Head of caudate nucleus (tissue), 42 donors: ENCODE data around the gene TC2N.
"Not testable (repeated sequence)": the region's sequence is repeated elsewhere in the genome, so short reads cannot be mapped to it uniquely, and the experiment has no call there.

Experiments used
- DNase-seq, 42 donors: peaks; one replicate each; pipeline versions ENCODE4 v3.0.0 to v3.0.0-alpha.2; 2020 to 2021; ENCODE audit warnings: mixed read lengths in 7 of 42
- intact Hi-C: fragments of 100-400 bp; cut with DNase I; formaldehyde crosslinking; loops from one replicate; pipeline ENCODE4 v1.15.0; 2022

TC2N gene

GRCh38 chr14:91867316-91867988, at the start of gene TC2N:
Gene TC2N (minus strand): TSS chr14:91867536. CDS start chr14:91813769, 53,767 bp downstream.
- intact Hi-C loops: no loop called here
- DNase-seq: no peak

DNA sequence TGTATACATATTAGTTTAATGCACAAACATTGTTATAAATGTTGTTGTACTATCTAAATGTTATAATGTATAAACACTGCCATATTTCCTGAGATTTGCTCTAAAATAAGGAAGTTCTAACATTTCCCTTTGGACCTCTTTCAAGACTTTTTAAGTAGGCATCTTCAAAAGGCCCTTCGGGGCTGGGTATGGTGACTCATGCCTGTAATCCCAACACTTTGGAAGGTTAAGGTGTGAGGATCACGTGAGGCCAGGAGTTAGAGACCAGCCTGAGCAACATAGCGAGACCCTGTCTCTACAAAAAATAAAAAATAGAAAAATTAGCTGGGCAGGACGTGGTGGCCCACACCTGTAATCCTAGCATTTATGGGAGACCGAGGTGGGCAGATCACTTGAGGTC, 44.7 kb upstream of the TC2N start:
- no peak for DNase-seq
- intact Hi-C loops: loop anchor here (5.0 kb wide), 1 partner anchor 265 kb away; no protein-coding TSS in a partner anchor

- intact Hi-C loops: loop anchor here (5.0 kb wide), 1 partner anchor 264 kb away; no protein-coding TSS in a partner anchor
Measured at GRCh38 chr14:91911474-91912032, 44.2 kb upstream of the TC2N start.

DNA sequence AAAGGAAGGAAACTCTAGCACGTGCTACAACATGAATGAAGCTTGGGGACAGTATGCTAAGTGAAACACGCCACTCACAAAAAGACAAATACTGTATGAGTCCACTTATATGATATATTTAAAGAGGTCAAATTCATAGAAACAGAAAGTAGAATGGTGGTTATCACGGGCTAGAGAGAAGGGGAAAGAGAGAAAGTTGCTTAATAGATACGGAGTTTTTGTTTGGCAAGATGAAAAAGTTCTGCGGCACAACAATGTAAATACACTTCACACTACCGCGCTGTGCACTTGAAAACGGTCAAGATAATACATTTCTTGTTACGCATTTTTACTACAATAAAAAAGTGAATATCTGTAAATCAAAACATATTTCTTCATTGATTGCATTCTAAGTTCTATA, 42.9 kb upstream of the TC2N start:
- intact Hi-C loops: loop anchor here (5.0 kb wide), 1 partner anchor 263 kb away; no protein-coding TSS in a partner anchor
- DNase-seq: no peak

More at GRCh38 chr14:91911474-91912032, 44.2 kb upstream of the TC2N start:
- peak in 20 of 42 donors; percentile 23 to 67 (median 49) for DNase-seq

GRCh38 chr14:91906374-91906773, 39.0 kb upstream of the TC2N start:
- intact Hi-C loops: no loop called here
- DNase-seq: no peak

- intact Hi-C loops: no loop called here
- DNase-seq: no peak
Measured at GRCh38 chr14:91904956-91905645, 37.8 kb upstream of the TC2N start.

- no peak for DNase-seq
- intact Hi-C loops: no loop called here
Measured at GRCh38 chr14:91904483-91904882, 37.1 kb upstream of the TC2N start.

- intact Hi-C loops: no loop called here
- DNase-seq: no peak
Measured at GRCh38 chr14:91903070-91903469, 35.7 kb upstream of the TC2N start.

DNA sequence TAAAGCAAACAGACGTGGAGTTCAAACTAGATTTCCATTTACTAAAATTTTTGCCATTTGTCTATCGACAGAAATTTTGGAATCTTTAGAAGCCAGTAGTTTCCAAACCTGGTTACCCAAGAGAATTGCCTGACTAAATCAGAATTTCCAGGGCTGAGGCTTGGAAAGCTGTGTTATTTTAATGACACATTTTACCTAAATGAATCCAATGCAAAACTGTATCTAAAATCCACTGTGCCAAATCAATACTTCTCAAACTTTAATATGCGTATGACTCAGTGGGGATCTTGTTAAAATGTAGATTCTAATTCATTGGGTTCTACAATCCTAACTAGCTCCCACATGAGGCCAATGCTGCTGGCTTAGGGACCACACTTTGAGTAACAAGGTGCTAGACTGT, 35.0 kb upstream of the TC2N start:
- intact Hi-C loops: no loop called here
- no peak for DNase-seq

DNA sequence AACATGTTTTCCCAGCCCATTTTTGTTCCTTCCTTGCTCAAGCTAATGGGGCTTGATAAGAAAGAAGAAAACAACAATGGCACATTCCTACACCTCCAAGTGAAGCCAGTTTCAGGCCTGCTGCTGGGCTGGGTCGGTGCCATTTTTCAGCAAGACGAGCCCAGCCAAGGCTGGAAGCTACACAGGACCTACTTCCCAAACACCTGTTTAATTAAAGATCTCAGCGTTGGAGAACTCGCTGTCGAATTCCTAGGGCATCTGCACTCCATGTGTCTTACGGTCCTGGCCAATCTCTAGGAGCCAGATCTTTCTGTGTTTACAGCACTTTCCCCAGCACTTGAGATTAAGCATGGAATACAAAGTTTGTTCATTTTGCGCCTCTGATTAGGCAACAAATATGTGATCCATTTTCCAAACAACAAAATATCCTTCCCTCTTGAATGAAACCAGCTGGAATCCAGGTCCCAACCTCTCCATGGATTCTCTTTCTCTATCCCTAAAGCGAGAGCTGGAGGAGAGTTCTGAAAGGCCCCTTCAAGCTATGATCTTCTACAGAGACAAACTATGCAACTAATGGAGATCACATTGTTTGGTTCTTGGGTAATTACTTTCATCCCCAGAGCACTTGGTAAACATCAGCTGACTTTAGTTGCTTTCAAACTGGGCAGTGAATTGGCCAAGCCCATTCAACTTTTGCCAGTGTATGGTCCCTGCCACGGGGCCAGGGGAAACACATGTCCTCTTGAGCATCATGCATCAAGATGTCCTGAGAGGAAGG, 34.3 kb upstream of the TC2N start:
- DNase-seq: no peak
- intact Hi-C loops: no loop called here

- intact Hi-C loops: no loop called here
- no peak for DNase-seq
Measured at GRCh38 chr14:91899806-91900205, 32.5 kb upstream of the TC2N start.

DNA sequence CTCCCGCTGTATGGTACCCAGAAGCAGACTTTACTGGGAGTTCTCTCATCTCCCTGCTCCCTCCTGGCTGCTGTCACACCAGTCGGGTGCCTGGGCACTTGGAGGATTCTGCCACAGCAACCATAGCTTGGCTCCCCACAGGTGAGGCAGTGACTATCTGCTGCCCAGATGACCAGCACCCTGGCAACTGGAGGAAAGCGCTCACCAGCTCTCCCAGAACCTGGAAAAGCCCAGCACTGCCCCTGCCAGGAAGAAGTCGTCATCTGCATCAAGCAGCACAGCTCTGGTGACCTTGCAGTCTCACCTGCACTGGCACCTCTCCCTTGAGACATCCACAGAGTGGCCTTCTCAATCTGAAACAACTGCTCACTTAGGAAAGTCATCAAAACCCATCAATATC, 31.9 kb upstream of the TC2N start:
- intact Hi-C loops: no loop called here
- DNase-seq: peak in 3 of 42 donors; percentile 18 to 55 (median 29)

- DNase-seq: no peak
- intact Hi-C loops: no loop called here
Measured at GRCh38 chr14:91898372-91898771, 31.0 kb upstream of the TC2N start.

DNA sequence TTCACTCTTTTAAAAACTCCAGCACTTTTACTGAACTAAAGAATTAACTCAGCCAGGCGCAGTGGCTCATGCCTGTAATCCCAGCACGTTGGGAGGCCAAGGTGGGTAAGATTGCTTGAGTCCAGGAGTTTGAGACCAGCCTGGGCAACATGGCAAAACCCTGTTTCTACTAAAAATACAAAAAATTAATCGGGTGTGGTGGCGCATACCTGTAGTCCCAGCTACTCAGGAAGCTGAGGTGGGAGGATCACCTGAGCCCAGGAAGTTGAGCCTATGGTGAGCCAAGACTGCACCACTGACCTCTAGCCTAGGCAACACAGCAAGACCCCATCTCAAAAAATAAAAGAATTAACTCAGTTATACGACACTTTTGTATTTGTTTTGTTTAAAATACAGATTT, 30.4 kb upstream of the TC2N start:
- DNase-seq, intact Hi-C loops: not testable (repeated sequence)

DNA sequence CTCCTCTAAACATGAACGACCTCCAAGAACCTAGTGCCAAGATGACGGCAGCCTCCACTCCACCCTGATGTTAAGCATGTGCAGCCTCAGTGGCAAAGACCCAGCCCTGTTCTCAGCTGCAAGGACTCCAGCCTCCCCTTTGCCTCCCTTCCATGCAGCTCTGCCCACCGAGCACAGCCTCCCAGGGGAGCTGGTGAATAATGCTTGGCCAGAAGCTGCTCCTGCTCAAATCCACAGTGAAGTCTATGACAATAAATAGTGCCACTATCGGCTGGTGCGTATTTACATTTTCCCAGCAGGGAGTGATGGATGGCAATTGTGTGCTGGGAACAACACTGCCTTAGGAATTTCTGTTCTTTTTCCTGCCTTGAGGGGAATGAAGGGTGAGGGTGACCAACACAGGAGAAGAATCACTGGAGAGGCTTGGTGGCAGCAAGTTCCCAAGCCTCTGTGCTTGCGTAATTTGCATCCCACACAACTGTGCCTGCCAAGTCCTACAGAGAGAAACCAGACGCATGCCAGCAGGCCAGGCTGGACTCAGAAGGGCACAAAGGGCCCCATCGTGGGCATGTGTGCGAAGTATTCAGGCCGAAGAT, 29.9 kb upstream of the TC2N start:
- intact Hi-C loops: no loop called here
- DNase-seq: peak in 41 of 42 donors; percentile 26 to 88 (median 66)

GRCh38 chr14:91896419-91896818, 29.1 kb upstream of the TC2N start:
- intact Hi-C loops: no loop called here
- DNase-seq: no peak

DNA sequence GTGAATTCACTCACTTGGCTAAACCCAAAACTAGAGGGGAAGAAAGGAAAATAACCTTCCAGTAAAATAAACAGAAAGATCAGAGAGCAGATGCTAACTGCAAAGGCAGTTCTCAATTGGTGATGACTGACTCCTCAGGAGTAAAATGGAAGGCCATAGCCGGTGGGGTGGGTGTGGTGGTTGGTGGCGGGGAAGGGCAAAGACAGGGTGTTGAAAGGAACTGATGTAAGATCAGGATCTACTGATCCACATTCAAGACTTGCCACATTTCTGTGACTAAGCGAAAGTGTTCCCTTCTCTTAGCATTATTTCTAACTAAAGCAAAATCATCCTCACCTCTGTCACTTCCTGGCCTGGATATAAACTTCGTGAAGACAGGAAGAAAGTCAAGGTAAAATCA, 26.3 kb upstream of the TC2N start:
- intact Hi-C loops: no loop called here
- no peak for DNase-seq

GRCh38 chr14:91893007-91893406, 25.7 kb upstream of the TC2N start:
- DNase-seq: peak in 12 of 42 donors; percentile 25 to 72 (median 40)
- intact Hi-C loops: no loop called here

DNA sequence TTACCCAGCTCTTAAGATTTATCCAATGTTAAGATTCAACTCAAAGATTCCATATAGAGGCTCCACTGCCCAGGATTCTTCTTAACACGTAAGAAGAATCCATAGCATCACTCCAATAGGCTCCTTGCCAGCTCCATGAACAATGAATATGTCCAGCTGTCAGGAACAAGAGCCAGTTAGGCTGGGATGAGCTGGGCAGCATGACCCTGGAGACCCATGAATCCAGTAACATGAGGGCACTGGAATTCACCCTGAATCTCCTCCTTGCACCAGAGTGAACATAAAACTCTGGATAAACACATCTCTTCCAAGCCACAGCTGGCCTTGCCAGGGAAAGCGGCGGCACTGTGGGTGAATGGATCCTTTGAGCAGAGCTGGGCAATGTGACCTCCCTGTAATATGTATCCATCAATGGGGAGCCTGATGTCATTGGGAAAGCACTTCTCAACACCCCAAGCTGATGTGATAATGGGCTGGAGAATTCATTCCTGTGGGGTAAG, 24.4 kb upstream of the TC2N start:
- DNase-seq: peak; percentile 43 to 91 (median 79)
- intact Hi-C loops: no loop called here
